Pons (tissue), 1 donor: ENCODE results near the gene TPM2.
A peak's percentile ranks its signal among the peaks of the same experiment; 100 is the strongest.
"Not testable (repeated sequence)": the region's sequence is repeated elsewhere in the genome, so short reads cannot be mapped to it uniquely, and the experiment has no call there.

Experiments
- DNase-seq: peaks from one replicate; pipeline ENCODE4 v3.0.0-alpha.2; 2016; ENCODE audit warnings: low spot score

Gene TPM2

DNA sequence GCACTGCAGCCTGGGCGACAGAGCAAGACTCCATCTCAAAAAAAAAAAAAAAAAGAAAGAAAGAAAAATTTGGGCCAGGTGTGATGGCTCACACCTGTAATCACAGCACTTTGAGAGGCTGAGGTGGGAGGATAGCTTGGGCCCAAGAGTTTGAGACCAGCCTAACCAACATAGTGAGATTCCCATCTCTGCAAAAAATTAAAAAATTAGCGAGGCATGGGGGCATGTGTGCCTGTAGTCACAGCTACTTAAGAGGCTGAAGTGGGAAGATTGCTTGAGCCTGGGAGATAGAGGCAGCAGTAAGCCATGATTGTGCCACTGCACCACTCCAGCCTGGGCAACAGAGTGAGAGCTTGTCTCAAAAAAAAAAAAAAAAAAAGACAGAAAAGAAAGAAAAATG, 36.1 kb downstream of the TPM2 start:
- no peak for DNase-seq

- DNase-seq: no peak
Observed at GRCh38 chr9:35652829-35653209, 36.9 kb downstream of the TPM2 start.

DNA sequence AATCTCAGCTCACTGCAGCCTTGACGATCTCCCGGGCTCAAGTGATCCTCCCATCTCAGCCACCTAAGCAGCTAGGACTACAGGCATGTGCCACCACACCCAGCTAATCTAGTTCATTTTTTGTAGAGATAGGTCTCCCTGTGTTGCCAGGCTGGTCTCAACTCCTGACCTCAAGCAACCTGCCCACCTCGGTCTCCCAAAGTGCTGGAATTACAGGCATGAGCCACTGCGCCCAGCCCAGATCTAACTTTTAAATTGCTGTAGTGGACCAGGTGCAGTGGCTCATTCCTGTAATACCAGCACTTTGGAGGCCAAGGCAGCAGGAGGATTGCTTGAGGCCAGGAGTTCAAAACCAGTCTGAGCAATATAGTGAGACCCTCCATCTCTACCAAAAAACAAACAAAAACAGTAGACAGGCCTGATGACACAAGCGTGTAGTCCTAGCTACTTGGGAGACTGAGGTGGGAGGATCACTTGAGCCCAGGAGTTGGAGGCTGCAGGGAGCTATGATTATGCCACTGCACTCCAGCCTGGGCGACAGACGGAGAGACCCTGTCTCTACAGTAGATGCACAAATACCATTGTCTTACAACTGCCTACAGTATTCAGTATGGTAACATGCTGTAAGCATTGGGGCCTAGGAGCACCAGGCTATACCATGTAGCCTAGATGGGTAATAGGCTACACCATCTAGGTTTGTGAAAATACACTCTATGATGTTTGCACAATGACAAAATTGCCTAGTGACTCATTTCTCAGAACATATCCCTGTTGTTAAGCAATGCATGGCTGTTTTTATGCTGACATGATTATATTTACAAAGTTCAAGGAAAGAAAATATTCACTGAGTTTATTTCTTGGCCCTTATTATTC, 37.5 kb downstream of the TPM2 start:
- DNase-seq: no peak

DNA sequence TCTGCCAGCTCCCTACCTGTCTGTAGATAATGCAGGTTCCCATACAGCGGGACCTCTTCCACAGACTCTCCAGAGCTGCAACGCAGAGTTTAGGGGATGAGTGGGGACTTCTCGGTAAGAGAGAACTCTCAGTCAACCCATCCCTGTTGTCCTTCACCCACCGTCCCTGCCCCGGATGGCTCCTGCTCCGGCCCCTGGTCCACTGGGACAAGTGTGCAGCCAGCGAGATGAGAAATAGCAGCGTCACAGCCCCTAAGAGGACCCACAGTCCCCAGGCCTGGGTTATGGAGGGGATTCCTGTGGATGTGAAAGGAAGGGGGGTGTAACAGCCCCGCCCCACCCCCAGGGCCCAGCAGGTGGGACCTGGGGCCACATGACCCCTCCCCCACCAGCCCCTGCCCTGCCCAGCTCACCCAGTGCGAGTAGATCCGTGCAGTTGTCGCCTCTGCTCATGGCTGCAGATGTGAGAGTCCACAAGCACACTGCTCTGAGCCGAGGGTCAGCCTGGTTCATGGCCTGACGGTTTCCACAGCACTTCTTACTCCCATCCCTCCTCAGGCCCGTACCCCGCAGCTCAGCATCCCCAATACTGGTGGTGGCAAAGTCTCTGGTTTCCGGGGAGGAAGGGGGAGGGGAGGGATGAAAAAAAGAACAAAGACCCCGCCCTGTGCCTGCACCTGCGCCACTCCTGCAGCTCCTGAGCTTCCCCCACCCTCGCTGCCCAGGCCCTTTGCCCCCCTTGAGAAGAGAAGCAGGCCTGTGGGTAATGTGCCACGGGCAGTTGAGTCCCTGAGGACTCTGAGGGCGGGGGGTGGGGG, 39.2 kb downstream of the TPM2 start, which contains the start of gene SIT1:
Gene SIT1 (minus strand): TSS at position 591 of the 818 bp plus-strand sequence. CDS start 78 bp downstream, at position 513.
- no peak for DNase-seq

DNA sequence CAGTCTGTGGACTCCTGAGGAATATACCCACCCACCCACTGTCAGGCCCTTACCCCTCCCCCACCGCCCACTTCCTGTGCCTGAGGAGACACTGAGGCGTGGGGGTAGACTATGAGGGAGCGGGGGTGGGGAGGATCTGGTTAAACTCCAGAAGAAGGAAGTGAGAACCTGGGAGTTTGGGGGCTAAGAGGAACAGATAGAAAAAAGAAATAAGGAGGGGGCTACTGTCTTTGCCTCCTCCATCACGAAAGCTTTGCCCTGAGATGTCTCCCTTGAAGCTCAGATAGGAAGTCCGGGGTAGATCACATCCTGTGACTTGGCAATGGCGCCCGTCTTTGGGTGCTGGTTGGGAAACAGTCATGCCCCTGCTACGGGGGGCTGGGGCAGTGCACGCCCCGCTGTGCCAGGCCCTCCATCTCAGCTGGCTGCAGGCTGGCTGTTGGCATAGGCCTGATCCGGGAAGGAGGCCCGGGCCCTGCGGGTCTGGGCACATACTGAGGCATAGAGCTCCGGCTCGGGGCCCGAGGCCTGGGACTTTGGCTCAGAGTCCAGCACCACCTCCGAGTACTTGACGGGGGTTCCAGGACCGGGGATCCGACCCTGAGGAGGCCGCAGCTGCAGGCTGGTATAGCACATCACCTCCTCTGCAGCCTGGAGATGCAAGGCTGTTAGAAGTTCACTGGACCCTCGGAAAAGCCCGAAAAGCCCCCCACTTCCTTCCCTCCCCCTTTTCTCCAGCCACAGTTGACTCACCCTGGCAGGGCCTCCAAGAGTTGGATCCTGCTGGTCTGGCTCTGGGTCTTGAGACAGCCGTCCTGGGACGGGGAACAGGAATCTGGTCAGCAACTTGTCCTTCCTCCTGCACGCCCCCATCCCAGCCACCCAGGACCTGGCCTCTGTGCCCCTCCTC, 40.0 kb downstream of the TPM2 start:
- DNase-seq: no peak

GRCh38 chr9:35646533-35647265, 43.0 kb downstream of the TPM2 start:
- DNase-seq: peak; percentile 85

GRCh38 chr9:35646153-35646532, 43.6 kb downstream of the TPM2 start:
- DNase-seq: no peak

GRCh38 chr9:35645736-35646135, 44.0 kb downstream of the TPM2 start:
- DNase-seq: not testable (repeated sequence)

GRCh38 chr9:35643046-35643445, 46.7 kb downstream of the TPM2 start:
- no peak for DNase-seq

GRCh38 chr9:35641478-35641877, 48.2 kb downstream of the TPM2 start:
- not testable (repeated sequence) for DNase-seq

DNA sequence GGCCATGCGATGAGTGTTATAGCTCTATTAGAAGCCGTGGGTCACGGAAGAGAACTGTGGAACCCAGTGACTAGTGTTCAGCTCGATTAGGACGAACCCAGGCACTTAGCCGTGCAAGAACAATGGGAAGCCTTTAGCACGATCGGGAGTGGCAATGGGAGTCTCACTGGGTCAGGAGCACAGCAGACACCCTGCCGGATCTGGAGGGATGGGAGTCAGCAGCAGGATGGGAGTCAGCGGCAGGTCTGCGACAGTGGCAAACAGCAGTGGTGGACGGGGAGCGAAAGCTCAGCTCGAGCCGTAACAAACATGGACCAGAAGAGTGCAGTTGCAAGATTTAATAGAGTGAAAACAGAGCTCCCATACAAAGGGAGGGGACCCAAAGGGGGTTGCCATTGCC, 49.3 kb downstream of the TPM2 start:
- DNase-seq: not testable (repeated sequence)

- no peak for DNase-seq
Observed at GRCh38 chr9:35639631-35640030, 50.1 kb downstream of the TPM2 start.

GRCh38 chr9:35639225-35639624, 50.5 kb downstream of the TPM2 start:
- not testable (repeated sequence) for DNase-seq

- not testable (repeated sequence) for DNase-seq
Observed at GRCh38 chr9:35638751-35639150, 51.0 kb downstream of the TPM2 start.

DNA sequence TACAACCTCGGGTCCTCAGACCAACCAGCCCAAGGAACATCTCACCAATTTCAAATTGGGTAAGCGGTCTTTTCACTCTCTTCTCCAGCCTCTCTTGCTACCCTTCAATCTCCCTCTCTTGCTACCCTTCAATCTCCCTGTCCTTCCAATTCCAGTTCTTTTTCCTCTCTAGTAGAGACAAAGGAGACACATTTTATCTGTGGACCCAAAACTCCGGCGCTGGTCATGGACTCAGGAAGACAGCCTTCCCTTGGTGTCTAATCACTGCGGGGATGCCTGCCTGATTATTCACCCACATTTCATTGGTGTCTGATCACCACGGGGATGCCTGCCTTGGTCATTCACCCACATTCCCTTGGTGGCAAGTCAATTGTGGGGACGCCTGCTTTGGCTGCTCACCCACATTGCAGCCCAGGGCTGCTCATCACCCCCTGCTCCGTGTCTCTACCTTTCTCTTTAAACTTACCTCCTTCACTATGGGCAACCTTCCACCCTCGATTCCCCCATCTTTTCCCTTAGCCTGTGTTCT, 52.2 kb downstream of the TPM2 start:
- DNase-seq: not testable (repeated sequence)

DNA sequence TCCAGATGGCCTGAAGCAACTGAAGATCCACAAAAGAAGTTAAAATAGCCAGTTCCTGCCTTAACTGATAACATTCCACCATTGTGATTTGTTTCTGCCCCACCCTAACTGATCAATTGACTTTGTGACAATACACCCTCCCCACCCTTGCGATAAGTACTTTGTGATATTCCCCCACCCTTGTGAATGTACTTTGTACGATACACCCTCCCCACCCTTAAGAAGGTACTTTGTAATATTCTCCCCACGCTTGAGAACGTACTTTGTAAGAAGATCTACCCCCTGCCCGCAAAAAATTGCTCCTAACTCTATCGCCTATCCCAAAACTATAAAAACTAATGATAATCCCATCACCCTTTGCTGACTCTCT, 52.9 kb downstream of the TPM2 start:
- not testable (repeated sequence) for DNase-seq

DNA sequence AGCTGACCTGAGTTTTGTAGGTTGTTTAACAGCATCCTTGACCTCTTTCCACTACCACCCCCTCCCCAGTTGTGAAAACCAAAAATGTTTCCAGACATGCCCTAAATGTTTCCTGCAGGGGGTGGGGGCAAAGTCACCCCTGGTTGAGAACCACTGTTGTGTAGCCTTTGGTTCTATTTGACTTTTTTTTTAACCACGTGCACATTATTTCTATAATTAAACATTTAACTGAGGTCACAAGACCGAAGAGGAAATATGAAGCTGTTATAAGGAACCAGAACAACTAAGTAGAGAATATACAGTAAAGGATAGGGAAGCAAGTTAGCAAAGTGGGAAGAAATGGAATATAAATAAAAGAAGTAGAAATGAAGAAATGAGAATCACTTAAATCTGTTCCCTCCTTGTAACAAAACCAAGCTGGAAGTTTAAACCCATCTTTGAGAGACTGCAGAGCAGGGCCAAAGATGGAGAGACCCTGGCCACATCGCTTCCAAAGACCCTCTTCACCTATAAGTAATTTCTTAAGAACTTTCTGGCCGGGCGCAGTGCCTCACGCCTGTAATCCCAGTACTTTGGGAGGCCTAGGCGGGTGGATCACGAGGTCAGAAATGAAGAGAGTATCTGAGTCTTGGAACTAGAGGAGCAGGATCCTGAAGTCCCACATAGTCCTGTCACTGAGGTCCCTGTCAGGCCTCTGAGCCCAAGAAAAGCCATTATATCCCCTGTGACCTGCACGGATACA, 53.4 kb downstream of the TPM2 start:
- peak; percentile 52 for DNase-seq

DNA sequence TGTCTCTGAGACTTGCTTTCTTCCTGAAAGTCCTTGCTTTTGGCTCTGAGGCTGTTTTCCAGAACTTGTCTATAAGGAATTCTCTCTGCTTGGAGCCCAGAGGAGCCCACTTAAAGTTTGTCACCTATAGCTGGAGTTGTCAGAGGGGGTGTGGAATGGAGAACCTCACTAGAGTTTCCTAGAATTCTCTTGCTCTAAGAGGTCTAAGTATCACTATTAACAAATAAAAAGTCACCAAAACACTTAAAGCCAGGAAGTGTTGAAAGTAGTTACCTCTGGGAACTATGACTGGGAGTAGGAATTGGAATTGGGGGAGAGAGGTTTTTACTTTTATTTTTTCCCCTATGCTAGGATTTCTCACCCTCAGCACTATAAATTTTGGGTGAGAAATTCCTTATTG, 54.0 kb downstream of the TPM2 start:
- DNase-seq: no peak
